Lower leg skin (tissue), 4 donors: ENCODE data around the gene STUB1. TPM values are rescaled to one million over a fixed set of nuclear protein-coding genes. Genes with fewer than 3 reads are reported as not detected.

Experiments used
- DNase-seq, 2 donors: peaks; one replicate each; pipeline ENCODE4 v3.0.0-alpha.2; 2019; ENCODE audit warnings: low spot score in 2 of 2
- H3K4me3 ChIP-seq: fragments of 200-600 bp; sonication (generic); 2 replicates; pipeline ENCODE4 v1.5.1; 2017; ENCODE audit warnings: mild to moderate bottlenecking, low read depth; ENCODE audit not compliant: poor library complexity, severe bottlenecking
- CTCF ChIP-seq, 3 donors: fragments of 450-650 bp; IDR thresholded peaks; one replicate each; pipeline ENCODE4 v1.5.1; 2016; ENCODE audit warnings: antibody characterized with exemption in 3 of 3, mild to moderate bottlenecking in 3 of 3, moderate library complexity in 2 of 3
- POLR2A ChIP-seq, 2 donors: fragments of 450-650 bp; IDR thresholded peaks; one replicate each; pipeline ENCODE4 v1.6.1; 2016 to 2017; ENCODE audit warnings: antibody characterized with exemption in 2 of 2, mild to moderate bottlenecking in 1 of 2, moderate library complexity in 1 of 2
- WGBS, 2 donors: methylation state at CpG; one replicate each; pipeline ENCODE4 v1.1.5; 2018; 5-methylcytosine and 5-hydroxymethylcytosine counted together
- intact Hi-C: fragments of 100-400 bp; cut with DNase I; formaldehyde crosslinking; loops from one replicate; pipeline ENCODE4 v1.15.0; 2023; ENCODE audit warnings: low total_unique reads
- total RNA-seq, 4 donors: library from RNA; depleted of rRNA; stranded (reverse); fragments of >200 nt; gene quantifications; one replicate each; pipeline ENCODE4 v1.1.0, GENCODE V29; 2016

STUB1 gene
- total RNA-seq, 4 donors from 2014 or later: 195 to 272 (median 198) TPM

DNA sequence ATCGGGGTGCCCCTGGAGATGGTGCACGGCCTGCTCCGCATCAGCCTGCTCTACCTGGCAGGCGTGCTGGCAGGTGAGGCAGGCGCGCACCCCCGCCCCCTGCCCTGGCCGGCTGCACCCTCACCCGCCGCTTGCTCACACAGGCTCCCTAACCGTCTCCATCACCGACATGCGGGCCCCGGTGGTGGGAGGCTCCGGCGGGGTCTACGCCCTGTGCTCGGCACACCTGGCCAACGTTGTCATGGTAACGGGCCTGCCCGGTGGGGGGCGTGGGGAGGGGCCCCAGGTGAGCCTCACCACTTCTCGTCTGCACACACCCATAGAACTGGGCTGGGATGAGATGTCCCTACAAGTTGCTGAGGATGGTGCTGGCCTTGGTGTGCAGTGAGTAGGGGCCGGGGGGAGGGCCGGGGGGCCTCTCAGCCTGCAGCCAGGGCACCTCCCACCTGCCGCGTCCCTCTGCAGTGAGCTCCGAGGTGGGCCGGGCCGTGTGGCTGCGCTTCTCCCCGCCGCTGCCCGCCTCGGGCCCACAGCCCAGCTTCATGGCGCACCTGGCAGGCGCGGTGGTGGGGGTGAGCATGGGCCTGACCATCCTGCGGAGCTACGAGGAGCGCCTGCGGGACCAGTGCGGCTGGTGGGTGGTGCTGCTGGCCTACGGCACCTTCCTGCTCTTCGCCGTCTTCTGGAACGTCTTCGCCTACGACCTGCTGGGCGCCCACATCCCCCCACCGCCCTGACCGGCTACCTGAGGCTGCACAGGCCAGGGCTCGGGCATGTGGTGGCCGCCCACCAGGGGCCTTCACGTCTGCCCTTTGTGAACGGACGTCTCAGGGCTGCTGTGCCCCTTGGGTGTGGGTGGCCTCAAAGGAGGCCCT lies 2.7 kb upstream of the STUB1 start:
- 32 to 38% methylated on average over 19 to 48 of the region's 57 CpGs for WGBS, 2 donors
- intact Hi-C loops: no loop called here
- no peak for DNase-seq
- H3K4me3 ChIP-seq: no peak overlapping the region
- no peak for TF ChIP-seq CTCF (IDR thresholded peaks at IDR 0.05)
- TF ChIP-seq POLR2A (IDR thresholded peaks at IDR 0.05): no peak

DNA sequence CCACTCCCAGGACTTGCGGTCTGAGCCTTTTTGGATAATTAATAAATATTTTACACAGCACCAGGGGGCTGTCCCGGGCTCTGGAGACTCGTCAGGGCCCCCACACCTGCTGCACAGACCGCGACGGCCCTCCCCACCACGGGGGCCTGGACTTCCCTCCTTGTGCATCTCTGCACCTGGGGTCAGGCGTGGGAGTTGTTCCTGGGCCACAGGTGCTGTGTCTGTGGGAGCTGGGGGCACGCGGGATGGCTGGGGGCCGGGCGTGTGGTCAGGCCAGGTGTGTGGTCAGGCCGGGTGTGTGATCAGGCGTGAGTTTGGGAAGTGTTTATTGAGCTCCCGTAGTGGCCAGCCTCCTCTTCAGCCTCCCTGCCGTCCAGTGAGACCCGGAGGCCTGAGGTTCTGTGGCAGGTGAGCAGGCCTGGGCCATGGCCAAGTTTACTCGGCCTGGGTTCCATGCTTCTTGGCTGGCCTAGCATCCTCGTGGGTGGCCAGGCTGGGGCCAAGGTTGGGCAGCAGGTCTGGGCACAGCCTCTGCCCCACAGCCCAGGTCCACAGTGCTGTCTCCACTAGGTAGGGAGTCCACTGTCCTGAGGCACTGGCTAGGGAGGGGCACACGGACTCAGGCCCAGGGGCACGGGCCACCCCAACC lies 1.9 kb upstream of the STUB1 start:
- TF ChIP-seq POLR2A (IDR thresholded peaks at IDR 0.05) (no peak), CTCF (IDR thresholded peaks at IDR 0.05) (no peak)
- intact Hi-C loops: no loop called here
- WGBS, 2 donors: 62 to 73% methylated on average over 10 to 20 of the region's 21 CpGs

DNA sequence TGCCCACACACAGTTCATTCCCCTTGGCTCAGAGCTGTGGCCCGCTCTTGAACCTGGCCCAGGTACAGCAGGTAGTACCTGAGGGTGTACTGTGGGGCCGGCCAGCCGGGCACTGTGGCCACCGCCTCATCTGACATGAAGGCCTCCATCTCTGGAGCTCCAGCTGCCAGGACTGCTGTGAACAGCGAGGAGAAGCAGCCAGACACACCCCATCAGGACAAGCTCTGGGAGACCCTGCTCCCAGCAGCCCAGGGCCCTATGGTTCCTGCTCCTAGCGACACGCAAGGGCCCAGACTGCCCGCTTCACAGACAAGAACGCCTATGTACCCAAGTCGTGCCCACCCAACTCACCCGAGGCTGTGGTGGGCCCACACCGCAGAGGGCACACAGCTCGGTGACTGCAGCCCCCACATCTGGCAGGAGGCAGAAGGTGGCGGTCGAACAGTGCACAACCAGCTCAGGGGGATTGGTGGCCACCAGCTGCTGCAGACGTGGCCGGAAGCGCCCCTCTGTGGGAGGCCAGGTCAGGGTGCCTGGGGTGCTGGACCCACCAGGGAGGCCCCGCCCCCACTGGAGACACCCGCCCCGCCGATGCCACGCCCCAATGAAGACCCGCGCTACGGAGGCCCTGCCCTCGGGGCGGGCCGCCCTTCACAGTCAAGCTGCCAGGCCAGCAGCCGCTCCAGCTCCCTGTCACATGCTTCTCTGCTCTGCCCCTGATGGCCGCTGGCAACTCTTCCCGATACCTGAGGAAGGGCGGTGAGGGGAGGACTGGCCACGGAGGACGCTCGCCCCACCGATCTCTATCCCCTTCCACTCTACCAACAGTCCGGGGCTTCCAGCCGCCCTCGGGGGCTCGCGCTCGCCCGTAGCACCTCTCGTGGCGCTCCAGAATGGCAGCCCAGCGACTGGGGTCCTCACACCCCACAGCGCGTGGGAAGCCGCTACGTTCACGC lies 1.1 kb upstream of the STUB1 start:
- H3K4me3 ChIP-seq: peak overlapping the region; percentile 2
- TF ChIP-seq POLR2A (IDR thresholded peaks at IDR 0.05) (no peak), CTCF (IDR thresholded peaks at IDR 0.05) (no peak)
- DNase-seq: peak; percentile 62 to 94
- intact Hi-C loops: no loop called here
- 7 to 30% methylated on average over 21 to 28 of the region's 52 CpGs for WGBS, 2 donors

More for the DNA sequence above, 1.9 kb upstream of the STUB1 start:
- no peak for DNase-seq
- no peak overlapping the region for H3K4me3 ChIP-seq

- WGBS, 2 donors: 0% methylated on average over 18 of the region's 38 CpGs
- H3K4me3 ChIP-seq: peak overlapping the region; percentile 76
- no peak for TF ChIP-seq POLR2A (IDR thresholded peaks at IDR 0.05)
- no peak for TF ChIP-seq CTCF (IDR thresholded peaks at IDR 0.05)
- intact Hi-C loops: no loop called here
- DNase-seq: no peak
These were observed 375 bp downstream of the STUB1 start for GRCh38 chr16:680625-680945.

DNA sequence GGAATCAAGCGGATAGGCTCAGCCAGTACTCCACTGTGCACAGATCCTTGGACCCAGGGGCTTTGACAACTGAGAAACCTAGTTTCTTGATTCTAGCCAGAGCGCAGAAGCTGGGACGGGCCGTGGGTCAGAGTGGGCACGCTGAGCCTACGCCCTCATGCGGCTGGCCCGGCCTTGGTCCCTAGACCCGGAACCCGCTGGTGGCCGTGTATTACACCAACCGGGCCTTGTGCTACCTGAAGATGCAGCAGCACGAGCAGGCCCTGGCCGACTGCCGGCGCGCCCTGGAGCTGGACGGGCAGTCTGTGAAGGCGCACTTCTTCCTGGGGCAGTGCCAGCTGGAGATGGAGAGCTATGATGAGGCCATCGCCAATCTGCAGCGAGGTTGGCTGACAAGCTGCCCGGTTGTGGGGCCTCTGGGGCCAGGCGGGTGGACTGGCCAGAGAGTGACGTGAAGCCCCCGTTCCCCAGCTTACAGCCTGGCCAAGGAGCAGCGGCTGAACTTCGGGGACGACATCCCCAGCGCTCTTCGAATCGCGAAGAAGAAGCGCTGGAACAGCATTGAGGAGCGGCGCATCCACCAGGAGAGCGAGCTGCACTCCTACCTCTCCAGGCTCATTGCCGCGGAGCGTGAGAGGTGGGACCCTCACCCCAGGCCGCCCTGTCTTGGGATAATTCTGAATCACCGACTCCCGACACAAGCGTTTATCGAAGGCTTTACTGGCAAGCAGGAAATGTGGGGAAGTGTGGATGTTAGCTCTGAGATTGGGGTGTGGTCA lies 946 bp downstream of the STUB1 start:
- DNase-seq: no peak
- WGBS, 2 donors: 43 to 49% methylated on average over 32 to 42 of the region's 44 CpGs

More for the DNA sequence above, 946 bp downstream of the STUB1 start:
- peak overlapping the region; percentile 76 for H3K4me3 ChIP-seq
- intact Hi-C loops: no loop called here
- no peak for TF ChIP-seq POLR2A (IDR thresholded peaks at IDR 0.05)
- no peak for TF ChIP-seq CTCF (IDR thresholded peaks at IDR 0.05)
